ENCODE results near the gene EGFL6.

- TF ChIP-seq ZNF350 (tag by site-specific recombination; IDR thresholded peaks at IDR 0.05) (no peak), SCRT1 (tag by site-specific recombination; IDR thresholded peaks at IDR 0.05; ENCODE audit: borderline replicate concordance) (no peak), ZFP41 (tag by site-specific recombination; IDR thresholded peaks at IDR 0.05; ENCODE audit: borderline replicate concordance) (no peak), PBX3 (CRISPR knock-in tag; IDR thresholded peaks at IDR 0.05) (no peak)
Measured at GRCh38 chrX:13676885-13677284, 107.5 kb downstream of the EGFL6 start.
